SK-N-SH (cell line): ENCODE data around the gene ABCG5. TPM values are rescaled to one million over a fixed set of nuclear protein-coding genes. Genes with fewer than 3 reads are reported as not detected.

Experiments
- CTCF ChIA-PET: fragments of 300-600, 350-600 bp; formaldehyde crosslinking; extraction: SDS; loops from one replicate; lab custom pipeline; 2021; lab: Yijun Ruan, JAX
- POLR2A ChIA-PET: fragments of 350-600 bp; sonication (Branson Sonifier 250); formaldehyde crosslinking; extraction: SDS; loops from one replicate; lab custom pipeline; 2020; ENCODE audit warnings: antibody characterized with exemption, inconsistent platforms; lab: Yijun Ruan, JAX
- DNase-seq: peaks from one replicate; pipeline ENCODE4 v3.0.0; 2012
- H2AFZ ChIP-seq: fragments of 200-600 bp; sonication (generic); 2 replicates; pipeline ENCODE4 v1.8.1; 2016; ENCODE audit warnings: antibody characterized with exemption, mild to moderate bottlenecking, low read depth
- H3F3A ChIP-seq: fragments of 200-600 bp; sonication (generic); replicated peaks from 2 replicates; pipeline ENCODE3; 2016; ENCODE audit warnings: antibody characterized with exemption, mild to moderate bottlenecking; ENCODE audit not compliant: insufficient read depth
- H3K27ac ChIP-seq, 2 experiments: fragments of 200-500 bp in 1 of 2; fragments of 200-600 bp in 1 of 2; sonication (Bioruptor generic) in 1 of 2; sonication (generic), shearing (Covaris generic) in 1 of 2; 2 replicates each; pipeline versions ENCODE4 v1.5.1 to v1.6.1; 2014 to 2016; ENCODE audit warnings: low read depth in 2 of 2, inconsistent platforms in 1 of 2, low read length in 1 of 2, mild to moderate bottlenecking in 1 of 2, mixed read lengths in 1 of 2
- H3K27me3 ChIP-seq: fragments of 200-600 bp; sonication (generic), shearing (Covaris generic); 2 replicates; pipeline ENCODE4 v1.6.1; 2016; ENCODE audit warnings: mixed run types; ENCODE audit not compliant: insufficient read depth
- H3K36me3 ChIP-seq, 2 experiments: fragments of 200-500 bp in 1 of 2; fragments of 200-600 bp in 1 of 2; sonication (Bioruptor generic) in 1 of 2; sonication (generic) in 1 of 2; replicated peaks in 1 of 2; 2 replicates each; pipeline versions ENCODE3 to v1.5.1; 2014 to 2016; ENCODE audit warnings: low read length in 1 of 2, mild to moderate bottlenecking in 1 of 2; ENCODE audit not compliant: insufficient read depth in 2 of 2, control insufficient read depth in 1 of 2
- H3K4me1 ChIP-seq, 2 experiments: fragments of 200-500 bp in 1 of 2; fragments of 200-600 bp in 1 of 2; sonication (Bioruptor generic) in 1 of 2; sonication (generic), shearing (Covaris generic) in 1 of 2; 2 replicates each; pipeline versions ENCODE4 v1.5.1 to v1.6.1; 2014 to 2016; ENCODE audit warnings: low read depth in 1 of 2, low read length in 1 of 2, mixed run types in 1 of 2; ENCODE audit not compliant: insufficient read depth in 2 of 2, control insufficient read depth in 1 of 2
- H3K4me2 ChIP-seq: fragments of 200-600 bp; sonication (generic), shearing (Covaris generic); 2 replicates; pipeline ENCODE4 v1.6.1; 2017; ENCODE audit warnings: mixed run types
- H3K4me3 ChIP-seq, 2 experiments: fragments of 200-500 bp in 1 of 2; fragments of 200-600 bp in 1 of 2; sonication (Bioruptor generic) in 1 of 2; sonication (generic), shearing (Covaris generic) in 1 of 2; 2 replicates each; pipeline versions ENCODE4 v1.5.1 to v1.8.1; 2014 to 2016; ENCODE audit warnings: low read depth in 2 of 2, inconsistent platforms in 1 of 2, low read length in 1 of 2, mild to moderate bottlenecking in 1 of 2, mixed read lengths in 1 of 2, moderate library complexity in 1 of 2
- H3K79me2 ChIP-seq: fragments of 200-600 bp; sonication (generic); 2 replicates; pipeline ENCODE4 v1.8.1; 2017; ENCODE audit warnings: mild to moderate bottlenecking; ENCODE audit not compliant: insufficient read depth
- H3K9ac ChIP-seq: fragments of 200-600 bp; sonication (generic); 2 replicates; pipeline ENCODE4 v1.6.1; 2017; ENCODE audit warnings: mixed run types
- H3K9me2 ChIP-seq: fragments of 200-600 bp; sonication (generic); 2 replicates; pipeline ENCODE4 v1.6.1; 2017; ENCODE audit warnings: mixed run types
- H3K9me3 ChIP-seq: fragments of 200-600 bp; sonication (generic); 2 replicates; pipeline ENCODE4 v1.6.1; 2017; ENCODE audit warnings: mixed run types, mild to moderate bottlenecking, moderate library complexity
- H4K20me1 ChIP-seq: fragments of 200-600 bp; sonication (generic); 2 replicates; pipeline ENCODE4 v1.6.1; 2017; ENCODE audit warnings: mild to moderate bottlenecking, mixed run types; ENCODE audit not compliant: insufficient read depth
- ELF1 ChIP-seq: IDR thresholded peaks from 2 replicates; pipeline ENCODE4 v1.4.0; 2012
- FOSL2 ChIP-seq: IDR thresholded peaks from 2 replicates; pipeline ENCODE4 v1.4.0; 2012; ENCODE audit warnings: low read depth, mild to moderate bottlenecking, moderate library complexity, borderline replicate concordance
- FOXJ3 ChIP-seq: sonication (generic); formaldehyde crosslinking; IDR thresholded peaks from 2 replicates; pipeline ENCODE4 v1.5.1; 2020; ENCODE audit warnings: mild to moderate bottlenecking, missing genetic modification reagents
- NFIC ChIP-seq: IDR thresholded peaks from 2 replicates; pipeline ENCODE4 v1.4.0; 2012; ENCODE audit warnings: borderline replicate concordance
- RXRA ChIP-seq: IDR thresholded peaks from 2 replicates; pipeline ENCODE4 v1.4.0; 2012; ENCODE audit warnings: low read depth, mild to moderate bottlenecking, borderline replicate concordance
- YY1 ChIP-seq: IDR thresholded peaks from 2 replicates; pipeline ENCODE4 v1.4.0; 2012; ENCODE audit warnings: low read depth, mild to moderate bottlenecking
- WGBS: methylation state at CpG from one replicate; pipeline ENCODE4 v1.1.6; 2017; ENCODE audit warnings: low lambda C conversion rate; 5-methylcytosine and 5-hydroxymethylcytosine counted together
- polyA plus RNA-seq, 3 experiments: library from polyadenylated mRNA; depleted of rRNA; stranded (reverse); fragments of >200 nt; gene quantifications; 2 replicates each; pipeline ENCODE4 v1.2.3, GENCODE V29; 2012
- small RNA-seq, 7 experiments: library from RNA; depleted of rRNA; stranded (forward); fragments of <200 nt; gene quantifications; one replicate each; pipeline ENCODE3, GENCODE V24; 2012
- TF ChIP-seq, protein P1 (sequence below): fragments of 150-350 bp; IDR thresholded peaks from 2 replicates; pipeline ENCODE4 v1.6.1; 2017; ENCODE audit warnings: antibody characterized with exemption, low read length, low read depth, borderline replicate concordance
- TF ChIP-seq, protein P2 (sequence below): IDR thresholded peaks from 2 replicates; pipeline ENCODE4 v1.6.1; 2012; ENCODE audit warnings: mild to moderate bottlenecking, low read depth, low read length, moderate library complexity
- TF ChIP-seq, protein P3 (sequence below): IDR thresholded peaks from 2 replicates; pipeline ENCODE4 v1.4.0; 2012; ENCODE audit warnings: low read depth, borderline replicate concordance
- TF ChIP-seq, protein P4 (sequence below): fragments of 200-600 bp; sonication (generic); IDR thresholded peaks from 2 replicates; pipeline ENCODE4 v1.6.1; 2017; ENCODE audit warnings: antibody characterized with exemption, mild to moderate bottlenecking, moderate library complexity

The ABCG5 gene
- polyA plus RNA-seq, 1 of the 3 experiments (the other 2 are of a cell fraction), result not detected

DNA sequence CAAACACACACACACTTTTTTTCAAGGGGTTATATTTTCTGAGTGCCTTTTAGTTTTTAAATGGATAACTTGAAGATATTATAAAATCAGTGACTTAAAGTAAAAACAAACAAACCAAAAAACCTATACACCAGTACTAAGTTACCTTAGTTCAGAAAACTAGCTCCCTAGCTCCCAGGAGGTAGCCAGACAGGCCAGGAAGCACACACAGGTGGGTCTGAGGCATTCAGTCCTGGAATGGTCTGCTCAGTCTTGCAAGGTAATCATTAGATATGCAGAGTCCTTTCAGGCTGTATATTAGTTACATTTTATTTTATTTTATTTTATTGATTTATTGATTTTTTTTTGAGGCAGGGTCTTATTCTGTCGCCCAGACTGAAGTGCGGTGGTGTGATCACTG is 75.5 kb downstream of the ABCG5 start:
- no peaks in the 10 kb centered on the region for H3K9me2 ChIP-seq
- no peaks in the 10 kb centered on the region for H3K27me3 ChIP-seq
- no peaks in the 10 kb centered on the region for H3K79me2 ChIP-seq
- no peak overlapping the region for H3K9ac ChIP-seq
- no peak overlapping the region for H3K4me2 ChIP-seq
- peaks cover 0 to 16% of the 10 kb centered on the region in 2 experiments; a peak in 3 of 4 replicates for H3K4me1 ChIP-seq
- no peak overlapping the region for H3K4me3 ChIP-seq
- TF ChIP-seq RXRA, result no peak
- no peak for TF ChIP-seq NFIC
- TF ChIP-seq, protein P1, sequence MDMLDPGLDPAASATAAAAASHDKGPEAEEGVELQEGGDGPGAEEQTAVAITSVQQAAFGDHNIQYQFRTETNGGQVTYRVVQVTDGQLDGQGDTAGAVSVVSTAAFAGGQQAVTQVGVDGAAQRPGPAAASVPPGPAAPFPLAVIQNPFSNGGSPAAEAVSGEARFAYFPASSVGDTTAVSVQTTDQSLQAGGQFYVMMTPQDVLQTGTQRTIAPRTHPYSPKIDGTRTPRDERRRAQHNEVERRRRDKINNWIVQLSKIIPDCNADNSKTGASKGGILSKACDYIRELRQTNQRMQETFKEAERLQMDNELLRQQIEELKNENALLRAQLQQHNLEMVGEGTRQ, result no peak
- no peak for TF ChIP-seq FOXJ3 (CRISPR knock-in tag)
- TF ChIP-seq, protein P2, sequence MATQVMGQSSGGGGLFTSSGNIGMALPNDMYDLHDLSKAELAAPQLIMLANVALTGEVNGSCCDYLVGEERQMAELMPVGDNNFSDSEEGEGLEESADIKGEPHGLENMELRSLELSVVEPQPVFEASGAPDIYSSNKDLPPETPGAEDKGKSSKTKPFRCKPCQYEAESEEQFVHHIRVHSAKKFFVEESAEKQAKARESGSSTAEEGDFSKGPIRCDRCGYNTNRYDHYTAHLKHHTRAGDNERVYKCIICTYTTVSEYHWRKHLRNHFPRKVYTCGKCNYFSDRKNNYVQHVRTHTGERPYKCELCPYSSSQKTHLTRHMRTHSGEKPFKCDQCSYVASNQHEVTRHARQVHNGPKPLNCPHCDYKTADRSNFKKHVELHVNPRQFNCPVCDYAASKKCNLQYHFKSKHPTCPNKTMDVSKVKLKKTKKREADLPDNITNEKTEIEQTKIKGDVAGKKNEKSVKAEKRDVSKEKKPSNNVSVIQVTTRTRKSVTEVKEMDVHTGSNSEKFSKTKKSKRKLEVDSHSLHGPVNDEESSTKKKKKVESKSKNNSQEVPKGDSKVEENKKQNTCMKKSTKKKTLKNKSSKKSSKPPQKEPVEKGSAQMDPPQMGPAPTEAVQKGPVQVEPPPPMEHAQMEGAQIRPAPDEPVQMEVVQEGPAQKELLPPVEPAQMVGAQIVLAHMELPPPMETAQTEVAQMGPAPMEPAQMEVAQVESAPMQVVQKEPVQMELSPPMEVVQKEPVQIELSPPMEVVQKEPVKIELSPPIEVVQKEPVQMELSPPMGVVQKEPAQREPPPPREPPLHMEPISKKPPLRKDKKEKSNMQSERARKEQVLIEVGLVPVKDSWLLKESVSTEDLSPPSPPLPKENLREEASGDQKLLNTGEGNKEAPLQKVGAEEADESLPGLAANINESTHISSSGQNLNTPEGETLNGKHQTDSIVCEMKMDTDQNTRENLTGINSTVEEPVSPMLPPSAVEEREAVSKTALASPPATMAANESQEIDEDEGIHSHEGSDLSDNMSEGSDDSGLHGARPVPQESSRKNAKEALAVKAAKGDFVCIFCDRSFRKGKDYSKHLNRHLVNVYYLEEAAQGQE, result no peak
- TF ChIP-seq, protein P3, sequence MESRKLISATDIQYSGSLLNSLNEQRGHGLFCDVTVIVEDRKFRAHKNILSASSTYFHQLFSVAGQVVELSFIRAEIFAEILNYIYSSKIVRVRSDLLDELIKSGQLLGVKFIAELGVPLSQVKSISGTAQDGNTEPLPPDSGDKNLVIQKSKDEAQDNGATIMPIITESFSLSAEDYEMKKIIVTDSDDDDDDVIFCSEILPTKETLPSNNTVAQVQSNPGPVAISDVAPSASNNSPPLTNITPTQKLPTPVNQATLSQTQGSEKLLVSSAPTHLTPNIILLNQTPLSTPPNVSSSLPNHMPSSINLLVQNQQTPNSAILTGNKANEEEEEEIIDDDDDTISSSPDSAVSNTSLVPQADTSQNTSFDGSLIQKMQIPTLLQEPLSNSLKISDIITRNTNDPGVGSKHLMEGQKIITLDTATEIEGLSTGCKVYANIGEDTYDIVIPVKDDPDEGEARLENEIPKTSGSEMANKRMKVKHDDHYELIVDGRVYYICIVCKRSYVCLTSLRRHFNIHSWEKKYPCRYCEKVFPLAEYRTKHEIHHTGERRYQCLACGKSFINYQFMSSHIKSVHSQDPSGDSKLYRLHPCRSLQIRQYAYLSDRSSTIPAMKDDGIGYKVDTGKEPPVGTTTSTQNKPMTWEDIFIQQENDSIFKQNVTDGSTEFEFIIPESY, result no peak
- TF ChIP-seq FOSL2, result no peak
- TF ChIP-seq YY1, result no peak
- TF ChIP-seq, protein P4, sequence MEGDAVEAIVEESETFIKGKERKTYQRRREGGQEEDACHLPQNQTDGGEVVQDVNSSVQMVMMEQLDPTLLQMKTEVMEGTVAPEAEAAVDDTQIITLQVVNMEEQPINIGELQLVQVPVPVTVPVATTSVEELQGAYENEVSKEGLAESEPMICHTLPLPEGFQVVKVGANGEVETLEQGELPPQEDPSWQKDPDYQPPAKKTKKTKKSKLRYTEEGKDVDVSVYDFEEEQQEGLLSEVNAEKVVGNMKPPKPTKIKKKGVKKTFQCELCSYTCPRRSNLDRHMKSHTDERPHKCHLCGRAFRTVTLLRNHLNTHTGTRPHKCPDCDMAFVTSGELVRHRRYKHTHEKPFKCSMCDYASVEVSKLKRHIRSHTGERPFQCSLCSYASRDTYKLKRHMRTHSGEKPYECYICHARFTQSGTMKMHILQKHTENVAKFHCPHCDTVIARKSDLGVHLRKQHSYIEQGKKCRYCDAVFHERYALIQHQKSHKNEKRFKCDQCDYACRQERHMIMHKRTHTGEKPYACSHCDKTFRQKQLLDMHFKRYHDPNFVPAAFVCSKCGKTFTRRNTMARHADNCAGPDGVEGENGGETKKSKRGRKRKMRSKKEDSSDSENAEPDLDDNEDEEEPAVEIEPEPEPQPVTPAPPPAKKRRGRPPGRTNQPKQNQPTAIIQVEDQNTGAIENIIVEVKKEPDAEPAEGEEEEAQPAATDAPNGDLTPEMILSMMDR, result no peak
- no peak for TF ChIP-seq ELF1
- H3K9me3 ChIP-seq, result no peaks in the 10 kb centered on the region
- ChIA-PET POLR2A (no interaction called here), CTCF (interaction anchor here (2.1 kb wide), 1 partner anchor 9 kb away, joined by 4 read pairs; no protein-coding TSS in a partner anchor)
- DNase-seq, result no peak
- WGBS, result 97% methylated on average over 2 of the region's 2 CpGs
- peaks cover 19% of the 10 kb centered on the region for H3F3A ChIP-seq
- H3K36me3 ChIP-seq, result no peaks in the 10 kb centered on the region
- no peak overlapping the region for H2AFZ ChIP-seq
- H4K20me1 ChIP-seq, result no peaks in the 10 kb centered on the region
- H3K27ac ChIP-seq, result no peak overlapping the region

Small RNA genes within 50 kb of the gene (small RNA-seq; reads per million reads assigned to genes)
- 0 reads per million in 7 experiments for gene RN7SKP66

Other genes starting within 250 kb of the ABCG5 start
- 17.1 and 25.6 TPM in 2 replicates for gene THADA, start 242.8 kb downstream of the ABCG5 start, polyA plus RNA-seq (2012; rRNA removed)
- 1.9 and 3.1 TPM in 2 replicates for gene PLEKHH2, start 201.6 kb downstream of the ABCG5 start, polyA plus RNA-seq (2012; rRNA removed)
- 2.6 and 3.1 TPM in 2 replicates for gene C1GALT1C1L, start 162.4 kb downstream of the ABCG5 start, polyA plus RNA-seq (2012; rRNA removed)
- gene DYNC2LI1, start 64.8 kb downstream of the ABCG5 start, polyA plus RNA-seq (2012; rRNA removed), result 20.4 and 26.6 TPM in 2 replicates
- gene ABCG8, start 132 bp upstream of the ABCG5 start, polyA plus RNA-seq (2012; rRNA removed), result not detected in 2 replicates
- 31.4 and 38.8 TPM in 2 replicates for gene LRPPRC, start 157.2 kb upstream of the ABCG5 start, polyA plus RNA-seq (2012; rRNA removed)